Naive B cell (primary cell): Measurements from ENCODE around the gene AGTPBP1. TPM values are rescaled to one million over a fixed set of nuclear protein-coding genes. Genes with fewer than 3 reads are reported as not detected.
A peak's percentile ranks its signal among the peaks of the same experiment; 100 is the strongest.
"Not testable (repeated sequence)": the region's sequence is repeated elsewhere in the genome, so short reads cannot be mapped to it uniquely, and the experiment has no call there.

Experiments used
- ATAC-seq, 2 donors: fragments of 150-1000 bp; cut with Tn5 transposase; 2 replicates each; pipeline ENCODE4 v1.10.0; 2021; ENCODE audit warnings: low read depth in 2 of 2, mild to moderate bottlenecking in 2 of 2, moderate library complexity in 2 of 2
- DNase-seq: peaks from one replicate; pipeline ENCODE4 v3.0.0; 2022
- H3K27ac Mint-ChIP-seq, 6 donors: one replicate each; pipeline ENCODE4 v1.8.0; 2020 to 2022; ENCODE audit warnings: mild to moderate bottlenecking in 6 of 6, mixed read lengths in 6 of 6, moderate library complexity in 5 of 6, inconsistent platforms in 2 of 6
- H3K27me3 Mint-ChIP-seq, 3 donors: one replicate each; pipeline ENCODE4 v1.8.0; 2021 to 2022; ENCODE audit warnings: mixed read lengths in 3 of 3, mild to moderate bottlenecking in 1 of 3
- H3K36me3 Mint-ChIP-seq, 2 donors: one replicate each; pipeline ENCODE4 v1.8.0; 2020 to 2022; ENCODE audit warnings: mixed read lengths in 2 of 2, inconsistent platforms in 1 of 2, mild to moderate bottlenecking in 1 of 2
- H3K4me1 Mint-ChIP-seq, 3 donors: one replicate each; pipeline ENCODE4 v1.8.0; 2020 to 2022; ENCODE audit warnings: mixed read lengths in 3 of 3, inconsistent platforms in 1 of 3, mild to moderate bottlenecking in 1 of 3, moderate library complexity in 1 of 3
- H3K4me3 Mint-ChIP-seq, 8 donors: one replicate each; pipeline ENCODE4 v1.8.0; 2020 to 2022; ENCODE audit warnings: mild to moderate bottlenecking in 8 of 8, mixed read lengths in 8 of 8, moderate library complexity in 8 of 8, inconsistent platforms in 2 of 8
- H3K9me3 Mint-ChIP-seq, 7 donors: one replicate each; pipeline ENCODE4 v1.8.0; 2020 to 2022; ENCODE audit warnings: mixed read lengths in 7 of 7, mild to moderate bottlenecking in 5 of 7, inconsistent platforms in 2 of 7, moderate library complexity in 1 of 7
- polyA plus RNA-seq, 6 donors: library from polyadenylated mRNA; unstranded; fragments of 300-500 nt; fragmentation: Illumina TruSeq; gene quantifications; one replicate each; pipeline ENCODE4 v1.2.3, GENCODE V29; 2021; ENCODE audit warnings: low read depth in 6 of 6

Gene AGTPBP1
- polyA plus RNA-seq, 6 donors from 2014 or later = 10.5 to 27.1 (median 19.4) TPM

DNA sequence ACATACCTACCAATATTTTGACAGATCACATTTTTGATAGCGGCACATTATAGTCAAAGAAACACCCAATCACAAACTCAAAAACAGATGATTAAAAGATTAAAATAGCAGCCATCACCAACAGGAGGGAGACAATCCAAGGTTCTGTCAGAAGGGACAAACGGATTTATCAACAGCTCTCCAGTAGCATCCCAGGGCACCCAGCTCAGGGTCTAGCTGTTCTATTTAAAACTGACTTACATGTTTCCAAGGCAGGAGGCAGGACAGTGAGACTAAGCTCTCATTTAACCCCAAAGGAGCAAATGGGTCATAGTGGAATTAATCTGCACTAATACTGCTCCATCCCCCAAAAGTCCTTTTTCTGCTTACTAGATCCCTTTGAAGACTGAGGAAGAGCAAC is 3.2 kb downstream of the AGTPBP1 start:
- H3K4me1 Mint-ChIP-seq = peaks cover 15 to 25% (median 19%) of the 10 kb centered on the region in 3 donors
- peak overlapping the region in 1 of 8 donors; percentile 67 for H3K4me3 Mint-ChIP-seq
- H3K9me3 Mint-ChIP-seq = no peaks in the 10 kb centered on the region
- ATAC-seq (no peak), DNase-seq (no peak)
- H3K36me3 Mint-ChIP-seq = peaks cover 0 to 1% of the 10 kb centered on the region in 2 donors
- H3K27me3 Mint-ChIP-seq = no peaks in the 10 kb centered on the region
- no peak overlapping the region for H3K27ac Mint-ChIP-seq

DNA sequence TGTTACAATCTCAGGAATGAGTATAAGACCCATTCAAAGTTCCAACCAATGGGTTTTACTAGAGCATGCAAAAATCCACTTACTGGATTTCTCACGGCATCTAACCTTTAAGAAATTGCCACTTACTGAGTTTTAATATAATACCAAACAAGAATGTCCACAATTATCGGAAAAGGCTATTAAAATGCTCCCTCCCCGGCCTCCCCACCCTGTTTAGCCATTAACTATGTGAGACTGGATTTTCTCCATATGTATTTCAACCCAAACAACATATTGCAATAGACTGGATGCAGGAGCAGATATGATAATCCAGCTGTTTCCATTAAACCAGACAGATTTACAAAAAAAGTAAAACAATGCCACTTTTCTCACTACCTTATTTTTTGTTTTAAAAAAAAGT is 4.1 kb downstream of the AGTPBP1 start:
- Mint-ChIP-seq H3K4me1 (peaks cover 23 to 32% (median 27%) of the 10 kb centered on the region in 3 donors), H3K9me3 (no peaks in the 10 kb centered on the region), H3K36me3 (peaks cover 0 to 5% of the 10 kb centered on the region in 2 donors), H3K27me3 (no peaks in the 10 kb centered on the region), H3K27ac (no peak overlapping the region), H3K4me3 (peak overlapping the region in 1 of 8 donors; percentile 43)
- DNase-seq (no peak), ATAC-seq (no peak)

DNA sequence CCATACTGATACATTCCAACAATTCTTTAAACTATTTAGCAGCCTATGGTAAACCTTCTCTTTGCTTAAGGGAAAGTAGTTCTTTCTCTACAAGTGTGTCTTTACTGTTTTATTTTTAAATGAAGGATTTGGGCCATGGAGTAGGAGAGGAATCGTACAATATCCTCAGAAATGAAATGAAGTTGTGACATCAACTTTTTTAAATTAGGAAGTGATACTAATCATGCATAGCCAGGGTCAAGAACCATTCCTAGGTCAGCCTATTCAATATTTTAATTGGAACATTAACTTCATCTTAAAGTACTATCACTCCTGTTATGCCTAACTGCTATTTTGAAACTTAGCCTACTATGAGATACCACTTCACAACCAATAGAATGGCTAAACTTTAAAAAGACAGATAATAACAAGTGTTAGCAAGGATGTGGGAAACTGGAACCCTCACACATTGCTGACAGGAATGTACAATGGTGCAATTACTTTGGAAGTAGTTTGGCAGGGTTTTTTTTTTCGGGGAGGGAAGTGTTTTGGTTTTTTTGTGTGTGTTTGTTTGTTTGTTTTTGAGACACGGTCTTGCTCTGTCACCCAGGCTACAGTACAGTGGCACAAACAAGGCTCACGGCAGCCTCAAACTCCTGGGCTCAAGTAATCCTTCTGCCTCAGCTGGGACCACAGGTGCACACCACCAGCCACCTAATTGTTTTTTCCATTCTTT is 10.7 kb downstream of the AGTPBP1 start:
- Mint-ChIP-seq H3K27me3 (no peaks in the 10 kb centered on the region), H3K4me1 (peaks cover 15 to 48% (median 46%) of the 10 kb centered on the region in 3 donors), H3K36me3 (peaks cover 0 to 5% of the 10 kb centered on the region in 2 donors), H3K4me3 (peak overlapping the region in 1 of 8 donors; percentile 33), H3K9me3 (no peaks in the 10 kb centered on the region), H3K27ac (peak overlapping the region in 2 of 6 donors; percentile 52 to 81)
- DNase-seq (no peak), ATAC-seq (no peak)

DNA sequence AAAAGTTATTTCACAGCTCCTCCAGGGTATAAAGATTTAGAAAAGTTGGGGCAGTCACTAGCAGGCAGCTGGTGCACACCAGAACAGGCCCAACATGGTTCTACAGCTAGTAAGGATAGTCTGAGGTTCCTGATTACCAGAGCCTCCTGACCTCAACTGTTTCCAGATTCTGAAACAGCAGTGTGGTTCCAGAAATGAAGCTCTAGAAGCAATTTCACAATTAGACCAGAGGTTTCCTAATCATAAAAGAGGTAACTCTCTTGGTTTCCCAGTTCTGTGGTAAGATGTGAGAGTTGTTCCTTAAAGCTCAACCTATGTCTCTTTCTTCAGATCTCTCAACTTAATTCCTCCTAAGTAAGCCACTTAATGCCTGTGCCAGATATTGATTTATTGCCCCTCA is 11.9 kb downstream of the AGTPBP1 start:
- H3K27me3 Mint-ChIP-seq = no peaks in the 10 kb centered on the region
- H3K9me3 Mint-ChIP-seq = no peaks in the 10 kb centered on the region
- peak overlapping the region in 1 of 6 donors; percentile 24 for H3K27ac Mint-ChIP-seq
- ATAC-seq (no peak), DNase-seq (no peak)
- peaks cover 17 to 48% (median 46%) of the 10 kb centered on the region in 3 donors for H3K4me1 Mint-ChIP-seq
- peaks cover 0 to 5% of the 10 kb centered on the region in 2 donors for H3K36me3 Mint-ChIP-seq
- no peak overlapping the region for H3K4me3 Mint-ChIP-seq

DNA sequence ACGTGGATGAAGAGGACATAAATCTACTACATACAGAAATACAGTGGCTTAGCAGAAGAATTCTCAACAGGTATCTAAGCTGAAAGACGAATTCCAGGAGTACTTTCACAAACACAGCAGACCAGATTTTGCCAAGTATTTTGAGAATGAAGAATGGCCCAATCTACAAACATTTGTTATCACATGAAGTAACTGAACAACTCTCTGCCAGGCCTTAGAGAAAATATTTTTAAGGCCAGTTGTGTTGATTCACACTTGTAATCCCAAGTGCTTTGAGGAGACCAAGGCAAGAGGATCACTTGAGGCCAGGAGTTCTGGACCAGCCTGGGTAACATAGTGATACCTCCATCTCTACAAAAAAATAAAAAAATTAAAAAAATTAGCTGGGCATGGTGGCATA is 14.3 kb downstream of the AGTPBP1 start:
- no peak overlapping the region for H3K27ac Mint-ChIP-seq

DNA sequence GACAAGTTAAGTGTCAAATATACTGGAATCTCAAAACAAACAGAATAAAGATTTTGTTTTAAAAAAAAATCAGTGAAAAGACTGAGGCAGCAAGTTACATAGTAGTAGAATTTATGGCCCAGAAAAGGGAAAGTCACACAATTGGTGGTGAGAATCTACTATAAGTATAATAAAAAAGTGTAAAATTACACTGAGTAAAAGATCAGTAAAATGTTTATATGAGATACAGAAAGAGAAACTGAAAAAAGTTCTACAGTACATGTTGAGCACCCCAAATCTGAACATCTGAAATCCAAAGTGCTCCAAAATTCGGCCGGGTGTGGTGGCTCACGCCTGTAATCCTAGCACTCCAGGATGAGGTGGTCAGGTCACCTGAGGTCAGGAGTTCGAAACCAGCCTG is 15.0 kb downstream of the AGTPBP1 start:
- ATAC-seq = no peak
- H3K4me1 Mint-ChIP-seq = peaks cover 8 to 40% (median 37%) of the 10 kb centered on the region in 3 donors
- H3K27me3 Mint-ChIP-seq = no peaks in the 10 kb centered on the region
- peaks cover 0 to 9% of the 10 kb centered on the region in 2 donors for H3K36me3 Mint-ChIP-seq
- H3K4me3 Mint-ChIP-seq = no peak overlapping the region
- peaks cover 0 to 3% (median 0%) of the 10 kb centered on the region in 7 donors for H3K9me3 Mint-ChIP-seq
- H3K27ac Mint-ChIP-seq = peak overlapping the region in 1 of 6 donors; percentile 28
- no peak for DNase-seq

More for the DNA sequence above, 14.3 kb downstream of the AGTPBP1 start:
- Mint-ChIP-seq H3K4me1 (peaks cover 8 to 37% (median 36%) of the 10 kb centered on the region in 3 donors), H3K4me3 (no peak overlapping the region), H3K36me3 (peaks cover 0 to 3% of the 10 kb centered on the region in 2 donors), H3K27me3 (no peaks in the 10 kb centered on the region), H3K9me3 (no peaks in the 10 kb centered on the region)
- DNase-seq (no peak), ATAC-seq (no peak)

DNA sequence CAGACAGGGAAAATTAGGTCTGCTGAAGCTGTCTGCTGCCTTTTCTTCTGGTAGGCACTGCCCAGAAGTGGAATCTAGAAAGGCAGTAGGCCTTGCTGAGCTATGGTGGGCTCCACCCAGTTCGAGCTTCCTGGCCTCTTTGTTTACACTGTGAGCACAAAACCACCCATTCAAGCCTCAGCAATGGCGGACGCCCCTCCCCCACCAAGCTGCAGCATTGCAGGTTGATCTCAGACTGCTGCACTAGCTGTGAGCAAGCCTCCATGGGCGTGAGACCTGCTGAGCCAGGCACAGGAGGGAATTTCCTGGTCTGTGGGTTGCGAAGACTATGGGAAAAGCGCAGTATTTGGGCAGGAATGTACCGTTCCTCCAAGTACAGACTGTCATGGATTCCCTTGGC is 18.5 kb downstream of the AGTPBP1 start:
- Mint-ChIP-seq H3K27ac (no peak overlapping the region), H3K36me3 (peaks cover 0 to 9% of the 10 kb centered on the region in 2 donors), H3K4me3 (peak overlapping the region in 1 of 8 donors; percentile 56), H3K27me3 (no peaks in the 10 kb centered on the region), H3K9me3 (peaks cover 0 to 3% (median 0%) of the 10 kb centered on the region in 7 donors), H3K4me1 (peaks cover 19 to 49% (median 38%) of the 10 kb centered on the region in 3 donors)
- no peak for ATAC-seq
- DNase-seq = no peak

DNA sequence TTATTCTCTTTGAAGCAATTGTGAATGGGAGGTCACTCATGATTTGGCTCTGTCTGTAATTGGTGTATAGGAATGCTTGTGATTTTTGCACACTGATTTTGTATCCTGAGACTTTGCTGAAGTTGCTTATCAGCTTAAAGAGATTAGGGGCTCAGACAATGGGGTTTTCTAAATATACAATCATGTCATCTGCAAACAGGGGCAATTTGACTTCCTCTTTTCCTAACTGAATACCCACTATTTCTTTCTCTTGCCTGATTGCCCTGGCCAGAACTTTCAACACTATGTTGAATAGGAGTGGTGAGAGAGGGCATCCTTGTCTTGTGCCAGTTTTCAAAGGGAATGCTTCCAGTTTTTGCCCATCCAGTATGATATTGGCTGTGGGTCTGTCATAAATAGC is 22.3 kb downstream of the AGTPBP1 start:
- not testable (repeated sequence) for H3K36me3 Mint-ChIP-seq, H3K27me3 Mint-ChIP-seq, DNase-seq, H3K9me3 Mint-ChIP-seq, ATAC-seq, H3K4me3 Mint-ChIP-seq
- H3K4me1 Mint-ChIP-seq = peaks cover 34 to 73% (median 52%) of the 10 kb centered on the region in 3 donors
- H3K27ac Mint-ChIP-seq = peak overlapping the region in 1 of 6 donors; percentile 11

DNA sequence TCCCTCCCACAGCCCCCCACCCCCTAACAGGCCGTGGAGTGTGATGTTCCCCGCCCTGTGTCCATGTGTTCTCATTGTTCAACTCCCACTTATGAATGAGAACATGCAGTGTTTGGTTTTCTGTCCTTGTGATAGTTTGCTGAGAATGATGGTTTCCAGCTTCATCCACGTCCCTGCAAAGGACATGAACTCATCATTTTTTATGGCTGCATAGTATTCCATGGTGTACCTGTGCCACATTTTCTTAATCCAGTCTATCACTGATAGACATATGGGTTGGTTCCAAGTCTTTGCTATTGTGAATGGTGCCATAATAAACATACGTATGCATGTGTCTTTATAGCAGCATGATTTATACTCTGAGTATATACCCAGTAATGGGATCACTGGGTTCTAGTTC is 23.9 kb downstream of the AGTPBP1 start:
- peaks cover 30 to 63% (median 50%) of the 10 kb centered on the region in 3 donors for H3K4me1 Mint-ChIP-seq
- not testable (repeated sequence) for ATAC-seq, H3K27ac Mint-ChIP-seq, DNase-seq, H3K4me3 Mint-ChIP-seq, H3K27me3 Mint-ChIP-seq, H3K9me3 Mint-ChIP-seq, H3K36me3 Mint-ChIP-seq

DNA sequence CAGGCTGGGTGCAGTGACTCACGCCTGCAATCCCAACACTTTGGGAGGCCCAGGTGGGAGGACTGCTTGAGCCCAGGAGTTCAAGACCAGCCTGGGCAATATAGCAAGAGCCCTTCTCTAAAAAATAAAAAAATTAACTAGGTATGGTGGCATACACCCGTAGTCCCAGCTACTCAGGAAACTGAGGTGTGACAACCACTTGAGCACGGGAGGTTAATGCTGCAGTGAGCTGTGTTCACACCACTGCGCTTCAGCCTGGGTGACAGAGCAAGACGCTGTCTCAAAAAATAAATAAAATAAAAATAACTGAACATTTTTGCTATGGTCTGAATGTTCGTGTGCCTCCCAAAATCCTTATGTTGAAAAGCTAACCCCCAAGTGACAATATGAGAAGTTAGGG is 24.5 kb downstream of the AGTPBP1 start:
- no peak for ATAC-seq
- no peak overlapping the region for H3K27ac Mint-ChIP-seq
- peaks cover 30 to 60% (median 49%) of the 10 kb centered on the region in 3 donors for H3K4me1 Mint-ChIP-seq
- H3K9me3 Mint-ChIP-seq = peaks cover 0 to 3% (median 0%) of the 10 kb centered on the region in 7 donors
- H3K36me3 Mint-ChIP-seq = peaks cover 0 to 3% of the 10 kb centered on the region in 2 donors
- no peaks in the 10 kb centered on the region for H3K27me3 Mint-ChIP-seq
- DNase-seq = no peak
- H3K4me3 Mint-ChIP-seq = peak overlapping the region in 1 of 8 donors; percentile 51

DNA sequence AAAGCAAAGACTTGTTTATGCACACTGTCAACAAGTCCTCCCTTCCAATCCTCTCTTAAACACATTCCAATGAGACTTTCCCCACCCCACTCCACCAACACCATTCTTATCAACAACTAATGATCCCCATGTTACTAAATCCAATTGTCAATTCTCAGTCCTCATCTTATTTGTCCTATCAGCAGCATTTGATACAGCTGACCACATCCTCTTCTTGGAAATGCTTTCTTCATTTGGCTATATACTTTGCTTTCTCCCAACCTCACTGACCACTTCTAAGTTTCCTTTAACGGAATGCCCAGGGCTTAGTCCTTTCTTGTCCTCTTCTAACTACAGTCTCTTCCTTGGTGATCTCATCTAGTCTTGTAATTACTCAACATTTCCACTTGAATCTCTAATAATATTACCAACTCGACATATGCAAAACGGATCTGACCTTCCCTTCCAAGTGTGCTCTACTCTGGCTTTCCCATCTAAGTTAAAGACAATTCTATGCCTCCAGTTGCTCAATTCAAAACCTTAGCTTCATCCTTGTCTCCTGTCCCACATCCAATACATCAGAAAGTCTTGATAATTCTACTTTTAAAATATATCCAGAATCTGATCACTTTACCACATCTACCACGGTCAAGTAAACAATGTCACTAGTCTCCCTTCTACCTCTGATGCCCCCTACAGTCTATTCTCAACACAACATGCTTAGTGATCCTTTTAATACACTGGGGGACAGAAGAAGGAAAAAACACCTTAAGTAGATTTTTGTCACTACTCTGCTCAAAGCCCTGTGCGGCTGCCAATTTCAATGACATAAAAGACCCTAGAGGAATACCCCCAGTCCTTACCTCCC is 25.5 kb downstream of the AGTPBP1 start:
- Mint-ChIP-seq H3K9me3 (peaks cover 0 to 3% (median 0%) of the 10 kb centered on the region in 7 donors), H3K4me3 (peak overlapping the region in 7 of 8 donors; percentile 6 to 61 (median 36)), H3K36me3 (no peaks in the 10 kb centered on the region), H3K27me3 (no peaks in the 10 kb centered on the region), H3K4me1 (peaks cover 27 to 53% (median 47%) of the 10 kb centered on the region in 3 donors), H3K27ac (peak overlapping the region; percentile 44 to 91 (median 77))
- DNase-seq = no peak
- ATAC-seq = peak; percentile 27 to 32

DNA sequence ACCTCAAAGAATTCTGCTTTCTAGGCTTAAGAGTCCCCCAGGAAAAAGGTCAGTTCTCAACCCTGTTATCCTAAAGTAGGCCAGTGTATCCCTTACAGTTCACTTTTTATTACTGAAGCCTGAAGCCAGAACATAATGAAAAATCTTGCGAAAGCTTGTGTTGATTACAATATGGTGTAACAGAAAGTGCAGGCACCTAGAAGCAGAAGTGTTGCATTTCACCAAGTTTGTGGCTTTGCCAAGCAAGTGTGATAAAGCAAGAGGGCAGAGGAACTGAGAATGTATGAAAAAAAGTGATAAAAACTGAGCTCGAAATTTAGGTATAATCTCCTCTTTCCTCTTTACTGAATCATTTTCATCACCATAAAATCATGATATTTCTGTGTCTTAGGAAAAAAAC is 26.2 kb downstream of the AGTPBP1 start:
- peak; percentile 94 to 95 for ATAC-seq
- Mint-ChIP-seq H3K4me3 (peak overlapping the region; percentile 7 to 80 (median 40)), H3K4me1 (peaks cover 22 to 46% (median 44%) of the 10 kb centered on the region in 3 donors), H3K27ac (peak overlapping the region; percentile 44 to 93 (median 76)), H3K9me3 (peaks cover 0 to 2% (median 0%) of the 10 kb centered on the region in 7 donors), H3K36me3 (no peaks in the 10 kb centered on the region), H3K27me3 (no peaks in the 10 kb centered on the region)
- DNase-seq = peak; percentile 42

DNA sequence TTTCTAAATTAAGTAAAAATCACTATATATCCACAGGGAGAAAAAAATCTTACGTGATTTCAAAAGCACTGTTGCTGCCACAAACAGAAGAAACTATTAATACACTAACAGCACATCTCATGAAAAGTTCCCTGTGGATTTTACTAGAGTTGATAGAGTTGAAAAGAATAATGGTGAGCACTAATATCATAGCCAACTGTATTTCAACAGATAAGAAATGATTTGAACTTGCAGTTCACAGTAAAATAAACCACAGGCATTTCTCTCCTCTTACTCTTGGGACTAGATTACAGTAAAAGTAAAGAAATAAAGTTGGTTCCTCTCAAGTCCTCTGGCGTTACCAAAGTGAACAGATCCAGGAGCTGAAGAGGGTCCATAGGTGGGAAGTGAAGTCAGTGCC is 27.9 kb downstream of the AGTPBP1 start:
- Mint-ChIP-seq H3K4me1 (peaks cover 19 to 31% (median 28%) of the 10 kb centered on the region in 3 donors), H3K36me3 (peaks cover 8 to 9% of the 10 kb centered on the region in 2 donors), H3K27me3 (no peaks in the 10 kb centered on the region), H3K27ac (no peak overlapping the region), H3K9me3 (peaks cover 3 to 13% (median 8%) of the 10 kb centered on the region in 7 donors), H3K4me3 (peak overlapping the region in 2 of 8 donors; percentile 3 to 34)
- ATAC-seq (no peak), DNase-seq (no peak)
